Endodermal cell (in vitro differentiated cells): ENCODE measurements around the gene ERAP2. TPM values are rescaled to one million over a fixed set of nuclear protein-coding genes. Genes with fewer than 3 reads are reported as not detected.
A peak's percentile ranks its signal among the peaks of the same experiment; 100 is the strongest.

Experiments used
- DNase-seq: peaks from one replicate; pipeline ENCODE4 v3.0.0-alpha.2; 2017
- H3K27ac ChIP-seq: 2 replicates; pipeline ENCODE4 v1.5.1; 2013; ENCODE audit warnings: mild to moderate bottlenecking, low read depth, low read length, moderate library complexity
- H3K27me3 ChIP-seq: 2 replicates; pipeline ENCODE4 v1.6.1; 2013; ENCODE audit warnings: mild to moderate bottlenecking, low read length, moderate library complexity; ENCODE audit not compliant: insufficient read depth, control insufficient read depth, poor library complexity, severe bottlenecking
- H3K36me3 ChIP-seq: 2 replicates; pipeline ENCODE4 v1.7.0; 2013; ENCODE audit warnings: mild to moderate bottlenecking, low read length, moderate library complexity; ENCODE audit not compliant: control insufficient read depth, insufficient read depth
- H3K4me1 ChIP-seq: one replicate; pipeline ENCODE4 v1.7.0; 2013; ENCODE audit warnings: low read length; ENCODE audit not compliant: control insufficient read depth, insufficient read depth
- H3K4me3 ChIP-seq: 2 replicates; pipeline ENCODE4 v1.5.1; 2013; ENCODE audit warnings: mild to moderate bottlenecking, low read length, moderate library complexity
- H3K9ac ChIP-seq: 2 replicates; pipeline ENCODE4 v1.6.1; 2013; ENCODE audit warnings: mild to moderate bottlenecking, low read length, moderate library complexity; ENCODE audit not compliant: poor library complexity, severe bottlenecking; ENCODE audit errors: extremely low read depth
- H3K9me3 ChIP-seq: 2 replicates; pipeline ENCODE4 v1.6.1; 2013; ENCODE audit warnings: mild to moderate bottlenecking, low read length, moderate library complexity; ENCODE audit not compliant: control insufficient read depth
- H3K27ac Mint-ChIP-seq: 2 replicates; pipeline ENCODE4 v1.8.0; 2020; ENCODE audit warnings: mixed read lengths
- H3K27me3 Mint-ChIP-seq: 2 replicates; pipeline ENCODE4 v1.8.0; 2021; ENCODE audit warnings: mild to moderate bottlenecking, mixed read lengths; ENCODE audit not compliant: insufficient read depth
- H3K36me3 Mint-ChIP-seq: 2 replicates; pipeline ENCODE4 v1.8.0; 2020; ENCODE audit warnings: low read depth, mixed read lengths
- H3K4me1 Mint-ChIP-seq: 2 replicates; pipeline ENCODE4 v1.8.0; 2020; ENCODE audit warnings: mixed read lengths
- H3K4me3 Mint-ChIP-seq: 2 replicates; pipeline ENCODE4 v1.8.0; 2020; ENCODE audit warnings: mild to moderate bottlenecking, moderate library complexity, mixed read lengths
- H3K9me3 Mint-ChIP-seq: 2 replicates; pipeline ENCODE4 v1.8.0; 2020; ENCODE audit warnings: mild to moderate bottlenecking, mixed read lengths
- CTCF ChIP-seq: fragments of 200-600 bp; sonication (generic); conservative IDR thresholded peaks from 2 replicates; pipeline ENCODE4 v1.5.0; 2021; ENCODE audit warnings: antibody characterized with exemption, mild to moderate bottlenecking
- WGBS, 2 experiments: methylation state at CpG; one replicate each; pipeline versions ENCODE4 v1.1.5 to v1.1.7; 2013; ENCODE audit warnings: missing lambda C conversion rate in 2 of 2, mixed read lengths in 1 of 2; ENCODE audit not compliant: insufficient coverage in 1 of 2, insufficient read length in 1 of 2; 5-methylcytosine and 5-hydroxymethylcytosine counted together
- total RNA-seq, 2 donors: library from RNA; stranded (reverse); fragmentation: NEBNext Ultra II Directional in 1 of 2; extraction: Animal tissue kit (Norgen Biotek cat#: 25700) in 1 of 2; gene quantifications; 2 replicates in 1 of 2; 3 replicates in 1 of 2; pipeline ENCODE4 v1.2.1, GENCODE V29; 2021

The ERAP2 gene
- total RNA-seq, 2 donors from 2014 or later: not detected

GRCh38 chr5:96946381-96946780 is 70.1 kb downstream of the ERAP2 start:
- H3K4me3 ChIP-seq: no peak overlapping the region
- peaks cover 14% of the 10 kb centered on the region for H3K9me3 Mint-ChIP-seq
- 95 to 100% methylated on average over 2 to 3 of the region's 3 CpGs for WGBS, 2 experiments
- H3K4me1 ChIP-seq: no peaks in the 10 kb centered on the region
- no peak overlapping the region for H3K9ac ChIP-seq
- H3K4me3 Mint-ChIP-seq: no peak overlapping the region
- H3K9me3 ChIP-seq: peaks cover 21% of the 10 kb centered on the region
- no peak overlapping the region for H3K27ac Mint-ChIP-seq
- no peaks in the 10 kb centered on the region for H3K27me3 Mint-ChIP-seq
- H3K4me1 Mint-ChIP-seq: no peaks in the 10 kb centered on the region
- no peaks in the 10 kb centered on the region for H3K27me3 ChIP-seq
- H3K36me3 ChIP-seq: no peaks in the 10 kb centered on the region
- DNase-seq: no peak
- TF ChIP-seq CTCF: no peak
- H3K36me3 Mint-ChIP-seq: peaks cover 7% of the 10 kb centered on the region
- no peak overlapping the region for H3K27ac ChIP-seq

DNA sequence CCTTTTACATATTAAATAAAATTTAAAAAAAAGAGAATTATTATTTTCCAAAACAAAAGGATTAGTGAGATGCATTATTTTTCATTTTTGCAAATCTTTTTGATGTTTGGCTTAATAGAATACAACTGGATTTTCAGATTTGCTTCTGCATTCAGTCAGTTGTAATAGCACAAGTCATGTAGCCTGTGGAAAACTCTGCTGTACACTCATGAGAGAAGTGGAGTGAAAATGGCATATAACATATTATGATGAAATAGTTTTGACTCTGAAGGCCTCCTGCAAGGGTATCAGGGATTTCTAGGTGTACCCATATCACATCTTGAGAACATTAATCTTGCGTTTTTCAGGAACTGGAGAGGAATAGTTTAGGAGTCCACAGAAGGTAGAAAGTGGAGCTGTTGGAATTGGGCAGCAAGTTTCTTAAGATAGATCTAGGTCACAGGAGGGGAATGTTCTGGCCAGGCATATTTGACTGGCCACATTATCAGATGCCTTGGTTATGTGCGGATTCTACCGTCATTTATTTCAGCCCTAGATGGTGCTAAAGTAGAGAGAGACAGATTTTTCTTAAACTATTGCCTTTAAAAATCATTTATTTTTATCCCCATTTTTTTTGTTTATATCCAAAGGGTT is 75.9 kb downstream of the ERAP2 start:
- Mint-ChIP-seq H3K27ac (no peak overlapping the region), H3K27me3 (no peaks in the 10 kb centered on the region), H3K9me3 (peaks cover 12% of the 10 kb centered on the region), H3K36me3 (peaks cover 7% of the 10 kb centered on the region), H3K4me1 (peaks cover 5% of the 10 kb centered on the region), H3K4me3 (no peak overlapping the region)
- Histone ChIP-seq H3K4me1 (no peaks in the 10 kb centered on the region), H3K9ac (no peak overlapping the region), H3K27ac (no peak overlapping the region), H3K27me3 (no peaks in the 10 kb centered on the region), H3K9me3 (peaks cover 18% of the 10 kb centered on the region), H3K36me3 (no peaks in the 10 kb centered on the region), H3K4me3 (no peak overlapping the region)
- 97 to 100% methylated on average over 2 to 3 of the region's 3 CpGs for WGBS, 2 experiments
- TF ChIP-seq CTCF: no peak
- DNase-seq: no peak

- Histone ChIP-seq H3K9ac (no peak overlapping the region), H3K4me1 (no peaks in the 10 kb centered on the region), H3K4me3 (no peak overlapping the region), H3K27ac (no peak overlapping the region), H3K9me3 (peaks cover 20% of the 10 kb centered on the region), H3K27me3 (no peaks in the 10 kb centered on the region), H3K36me3 (no peaks in the 10 kb centered on the region)
- Mint-ChIP-seq H3K4me1 (peaks cover 11% of the 10 kb centered on the region), H3K27ac (peak overlapping the region; percentile 40), H3K36me3 (peaks cover 6% of the 10 kb centered on the region), H3K4me3 (no peak overlapping the region), H3K27me3 (no peaks in the 10 kb centered on the region), H3K9me3 (peaks cover 12% of the 10 kb centered on the region)
- WGBS, 2 experiments: 82 to 83% methylated on average over 5 to 7 of the region's 7 CpGs
- no peak for TF ChIP-seq CTCF
- no peak for DNase-seq
Observed at GRCh38 chr5:96952974-96953730, 76.9 kb downstream of the ERAP2 start.
